NCI-H748 (cell line): Measurements from ENCODE around the gene SCN3B.

ENCODE experiments used
- DNase-seq: peaks from one replicate; lab custom pipeline; 2025; ENCODE audit not compliant: unreplicated experiment; lab: John Stamatoyannopoulos, UW

The SCN3B gene

DNA sequence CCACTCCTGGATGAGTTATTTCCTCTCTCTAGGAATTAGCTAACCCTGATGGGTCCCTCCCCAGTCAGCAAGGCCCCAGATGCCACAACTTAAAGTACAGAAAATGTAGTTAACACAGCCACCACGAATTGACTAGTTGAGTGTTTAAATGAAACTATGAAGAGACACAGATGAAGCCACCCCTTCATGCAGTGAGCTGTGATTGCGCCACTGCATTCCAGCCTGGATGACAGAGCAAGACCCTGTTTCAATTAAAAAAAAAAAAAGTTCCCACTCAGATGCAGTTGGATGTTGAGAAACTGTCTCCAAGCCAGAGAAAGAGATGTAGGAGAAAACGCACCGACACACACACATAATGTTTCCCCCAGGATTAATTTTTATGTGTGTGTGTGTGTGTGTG lies 53.3 kb downstream of the SCN3B start:
- no peak for DNase-seq

DNA sequence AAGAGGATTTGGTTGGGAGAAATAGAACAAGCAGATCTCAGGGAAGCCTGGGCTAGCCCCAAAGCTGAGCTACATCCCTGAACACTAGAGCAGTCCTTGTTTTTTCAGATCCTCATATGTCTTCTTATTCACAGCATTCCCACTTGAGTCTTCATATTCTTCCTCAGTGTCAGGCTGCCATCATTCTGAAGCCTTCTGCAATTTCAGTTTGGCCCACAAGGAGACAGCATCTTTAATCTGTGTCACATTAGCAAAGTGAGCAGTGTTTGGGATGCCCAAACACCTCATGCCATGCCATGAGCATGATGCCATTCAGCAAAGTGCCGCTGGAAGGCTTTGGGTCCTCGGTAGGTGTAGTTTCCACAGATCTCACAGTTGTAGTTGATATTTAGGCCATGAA lies 56.6 kb downstream of the SCN3B start:
- DNase-seq = no peak

DNA sequence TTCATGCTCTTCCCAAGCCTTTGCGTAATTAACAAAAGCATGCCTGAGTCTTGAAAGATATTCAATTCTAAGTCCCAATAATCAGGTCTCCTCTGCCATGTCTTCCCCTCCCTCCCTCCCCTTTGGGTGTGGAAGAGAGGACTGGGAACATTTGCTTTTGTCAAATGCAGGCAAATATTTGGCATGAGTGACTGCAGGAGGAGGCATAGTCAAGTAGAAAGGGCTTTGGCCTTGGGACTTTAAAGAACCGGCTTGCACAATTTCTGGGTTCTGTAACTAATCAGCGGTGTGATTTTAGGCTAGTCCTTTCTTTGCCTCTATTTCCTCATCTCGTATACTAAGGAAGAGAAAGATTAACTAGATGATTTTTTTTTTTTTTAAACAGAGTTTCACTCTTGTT lies 59.5 kb downstream of the SCN3B start:
- DNase-seq = no peak

DNA sequence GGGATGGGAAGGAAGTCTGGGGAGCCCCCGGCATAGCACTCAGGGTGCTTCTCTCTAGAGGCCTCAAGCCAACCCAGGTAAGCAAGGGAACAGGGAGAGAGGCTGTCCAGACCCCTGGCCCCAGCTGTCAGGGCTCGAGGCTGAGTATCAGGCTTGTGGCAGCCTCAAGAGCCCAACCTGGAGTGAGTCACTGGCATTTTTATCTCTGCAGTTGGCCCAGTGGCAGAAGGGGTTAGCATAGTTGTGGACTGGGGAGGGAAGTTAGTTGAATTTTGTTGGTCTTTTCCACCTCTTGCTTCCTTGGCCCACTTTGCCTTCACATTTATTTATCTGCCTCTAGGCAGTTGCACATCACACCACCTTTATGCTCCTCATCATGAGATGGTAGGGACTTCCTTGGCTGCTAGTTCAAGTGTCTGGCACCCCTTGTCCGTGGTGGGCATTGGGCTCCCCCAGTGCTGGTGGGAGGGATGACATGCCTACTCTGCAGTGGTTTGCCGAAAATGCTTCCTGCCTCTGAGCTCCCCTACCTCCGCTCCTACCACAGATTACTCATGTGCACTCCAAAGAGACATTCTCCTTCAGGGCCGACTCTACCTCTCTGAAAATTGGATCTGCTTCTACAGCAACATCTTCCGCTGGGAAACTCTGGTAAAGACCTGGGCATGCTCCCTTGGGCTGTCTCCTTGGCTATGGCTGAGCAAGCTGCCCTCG lies 60.1 kb downstream of the SCN3B start:
- DNase-seq = no peak

DNA sequence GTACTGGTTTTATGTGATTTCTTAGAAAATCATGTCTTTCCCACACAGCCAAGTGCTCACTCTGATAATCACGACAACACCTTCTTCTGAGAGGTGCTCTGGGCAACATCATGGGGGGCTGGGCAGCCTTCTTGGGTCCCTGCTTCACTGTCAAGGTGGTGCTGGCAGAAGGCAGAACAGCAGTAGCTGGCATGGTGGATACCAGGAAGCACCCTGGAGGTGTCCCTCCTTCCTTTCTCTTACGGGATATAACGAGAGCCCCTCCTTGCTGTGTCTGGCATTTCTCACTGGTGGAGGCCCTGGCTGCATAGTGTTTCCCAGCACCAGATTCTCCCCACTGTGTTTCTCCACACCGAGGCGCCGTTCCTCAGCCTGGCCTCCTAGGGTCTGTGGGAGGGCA lies 60.9 kb downstream of the SCN3B start:
- no peak for DNase-seq

DNA sequence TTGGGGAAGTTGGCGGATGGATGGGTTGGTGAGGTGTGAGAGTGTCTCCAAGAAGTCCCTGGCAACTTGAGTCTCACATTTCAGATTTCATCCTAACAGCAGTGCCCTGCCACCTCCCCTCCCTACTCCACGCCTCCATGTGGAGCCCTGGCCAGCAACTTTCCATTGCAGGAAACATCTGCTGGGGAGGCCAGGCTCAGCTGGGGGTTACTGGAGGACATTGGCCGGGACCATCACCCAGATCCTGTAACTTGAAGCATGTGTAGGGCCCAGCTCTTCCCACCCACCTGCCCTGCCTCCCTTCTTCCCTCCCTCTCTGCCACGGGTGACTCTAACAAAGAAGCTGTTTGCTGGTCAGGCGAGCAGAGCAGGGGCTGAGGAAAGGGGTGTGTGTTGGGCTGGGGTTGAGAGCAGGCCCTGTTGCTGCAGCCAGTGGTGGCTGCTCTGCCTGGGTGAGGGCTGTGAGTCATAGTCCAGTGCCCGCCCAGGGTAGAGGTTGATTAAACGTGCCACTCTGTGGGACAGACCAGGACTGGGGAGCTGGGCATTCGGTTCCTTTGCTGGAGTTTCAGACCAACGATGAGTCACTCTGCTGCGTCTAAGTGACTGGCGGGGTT lies 64.0 kb downstream of the SCN3B start:
- DNase-seq = no peak

DNA sequence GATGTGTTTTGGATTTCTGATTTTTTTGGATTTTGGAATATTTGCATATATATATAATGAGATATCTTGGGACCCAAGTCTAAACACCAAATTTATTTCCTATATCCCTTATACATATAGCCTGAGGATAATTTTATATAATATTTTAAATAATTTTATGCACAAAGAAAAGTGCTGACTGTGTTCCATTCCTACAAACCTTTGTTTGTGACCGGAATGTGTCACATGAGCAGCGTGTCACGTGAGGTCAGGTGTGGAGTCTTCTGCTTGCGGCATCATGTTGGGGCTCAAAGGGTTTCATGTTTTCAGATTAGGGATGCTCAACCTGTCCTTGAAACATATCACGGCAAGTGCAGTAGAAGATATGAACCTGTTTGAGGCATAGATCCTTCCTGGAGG lies 65.6 kb downstream of the SCN3B start:
- no peak for DNase-seq

DNA sequence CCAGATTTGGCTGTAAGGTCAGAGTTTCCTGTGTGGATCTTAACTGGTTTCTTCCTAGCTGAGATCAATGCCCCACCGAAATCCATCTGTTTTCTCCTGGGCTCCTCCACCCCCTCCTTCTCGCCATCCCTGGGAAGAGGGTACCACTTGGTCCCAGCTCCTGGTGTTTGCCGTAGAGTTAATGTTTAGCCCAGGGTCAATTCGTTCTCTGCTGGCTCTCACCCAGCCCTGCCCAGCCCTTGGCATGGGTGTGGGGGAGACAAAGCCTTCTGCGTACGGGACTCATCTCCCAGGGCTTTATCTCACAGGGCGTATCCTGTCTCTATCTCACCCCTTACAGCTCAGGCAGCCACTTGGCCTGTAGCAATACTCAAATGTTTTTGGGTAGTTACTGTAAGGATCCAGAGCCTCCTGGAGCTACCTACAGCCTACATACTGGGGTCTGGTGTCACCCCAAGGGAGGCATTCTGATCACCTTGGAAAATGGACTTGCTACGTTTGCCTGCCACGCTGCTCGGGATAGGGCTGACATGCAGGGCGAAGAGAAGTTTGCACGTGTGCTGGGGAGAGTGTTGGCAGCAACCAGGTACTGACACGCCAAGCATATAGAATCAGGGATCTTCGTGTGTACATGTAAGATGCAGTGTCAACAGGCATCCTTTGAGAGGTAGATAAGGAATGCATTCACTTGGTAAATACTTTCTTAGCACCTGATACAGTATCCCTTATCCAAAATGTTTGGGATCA lies 66.1 kb downstream of the SCN3B start:
- no peak for DNase-seq

DNA sequence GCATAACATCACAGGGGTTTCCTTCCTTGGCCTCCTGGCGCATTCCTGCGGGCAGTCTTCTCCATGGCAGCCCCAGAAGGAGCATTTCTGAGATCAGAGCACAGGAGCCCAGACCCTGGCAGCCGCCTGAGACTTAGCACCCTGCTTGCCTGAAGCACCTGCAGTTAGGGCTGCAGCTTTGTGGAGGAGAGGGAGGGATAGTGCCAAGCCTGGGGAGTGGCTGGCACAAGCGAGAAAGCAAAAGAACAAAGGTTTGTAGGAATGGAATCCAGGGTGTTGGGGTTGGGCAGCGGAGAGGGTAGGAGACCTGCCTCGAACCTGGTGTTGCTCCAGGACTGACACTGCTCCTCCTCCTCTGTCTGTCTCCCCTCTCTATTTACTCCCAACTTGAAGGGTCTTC lies 66.9 kb downstream of the SCN3B start:
- no peak for DNase-seq

DNA sequence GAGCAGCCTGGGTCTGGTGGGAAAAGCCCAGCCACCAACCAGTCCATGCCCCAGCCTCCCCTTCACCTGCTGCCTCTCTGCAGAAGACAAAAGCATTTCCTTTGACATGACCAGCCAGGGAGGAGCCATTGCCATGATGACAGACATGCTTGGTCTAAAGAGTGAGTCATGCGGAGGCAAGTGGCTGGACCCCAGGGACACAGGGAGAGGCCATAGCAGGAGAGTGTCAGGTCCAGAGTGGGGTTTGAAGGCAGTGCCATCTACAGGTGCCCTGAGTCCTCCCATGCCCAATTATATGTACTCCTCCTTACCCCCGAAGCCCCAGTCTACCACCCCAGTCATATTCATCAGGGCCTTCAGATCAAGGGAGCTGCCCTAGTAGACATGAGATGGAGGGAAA lies 67.4 kb downstream of the SCN3B start:
- no peak for DNase-seq

DNA sequence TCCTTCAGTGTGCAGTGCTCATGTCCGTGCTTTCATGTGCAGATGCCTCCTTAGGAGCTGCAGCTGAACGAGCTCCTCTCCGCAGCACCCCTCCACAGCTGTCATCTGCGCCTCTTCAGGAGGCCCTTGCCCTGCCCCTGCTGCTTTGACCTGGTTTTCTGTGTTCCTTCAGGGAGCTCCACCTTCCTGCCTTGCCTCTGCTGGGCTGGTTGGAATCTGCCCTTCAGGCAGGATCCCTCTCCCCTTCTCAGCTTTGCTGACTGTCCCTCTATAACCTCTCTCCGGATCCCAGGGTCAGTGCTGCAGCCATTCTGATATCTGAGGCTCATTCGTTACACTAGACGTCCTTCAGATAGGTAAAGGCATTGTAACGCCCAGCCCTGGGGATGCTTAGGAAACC lies 67.9 kb downstream of the SCN3B start:
- no peak for DNase-seq

DNA sequence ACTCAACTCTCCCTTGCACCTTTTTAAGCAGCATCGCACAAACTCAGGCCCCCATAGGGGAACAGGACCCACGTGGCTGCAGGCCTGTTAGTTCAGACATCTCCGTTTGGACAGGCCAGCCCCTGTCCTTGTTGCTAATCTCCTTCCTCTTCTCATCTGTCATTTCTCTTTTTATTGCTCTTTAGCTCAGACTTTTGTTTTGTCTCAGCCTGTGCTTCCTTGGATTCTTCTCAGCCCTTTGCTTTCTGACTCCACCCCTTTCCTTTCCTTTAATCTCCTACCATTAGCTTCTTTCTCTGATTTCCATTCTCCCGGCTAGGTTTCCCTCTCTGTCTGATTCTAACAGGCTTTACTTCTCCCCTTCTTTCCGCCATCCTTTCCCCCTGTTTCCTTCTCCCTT lies 68.7 kb downstream of the SCN3B start:
- no peak for DNase-seq

DNA sequence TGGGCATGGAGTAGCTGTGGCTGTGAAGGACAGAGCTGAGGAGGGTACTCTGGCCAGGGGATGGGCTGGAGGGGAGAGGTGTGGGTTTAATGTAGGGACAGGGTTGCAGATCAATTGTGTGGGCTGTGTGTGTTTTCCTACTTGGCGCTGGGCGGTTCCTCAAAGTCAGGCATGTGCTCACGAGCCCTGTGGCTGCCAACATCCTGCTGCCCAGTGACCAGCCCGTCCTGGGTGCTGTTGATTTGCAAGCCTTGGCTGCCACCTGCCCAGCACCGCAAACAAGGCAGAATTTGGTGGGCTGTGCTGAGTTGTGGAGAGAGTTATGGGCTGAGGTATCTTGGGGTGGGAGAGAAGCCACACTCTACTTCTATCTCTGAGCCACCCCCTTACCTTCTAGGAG lies 69.2 kb downstream of the SCN3B start:
- no peak for DNase-seq

DNA sequence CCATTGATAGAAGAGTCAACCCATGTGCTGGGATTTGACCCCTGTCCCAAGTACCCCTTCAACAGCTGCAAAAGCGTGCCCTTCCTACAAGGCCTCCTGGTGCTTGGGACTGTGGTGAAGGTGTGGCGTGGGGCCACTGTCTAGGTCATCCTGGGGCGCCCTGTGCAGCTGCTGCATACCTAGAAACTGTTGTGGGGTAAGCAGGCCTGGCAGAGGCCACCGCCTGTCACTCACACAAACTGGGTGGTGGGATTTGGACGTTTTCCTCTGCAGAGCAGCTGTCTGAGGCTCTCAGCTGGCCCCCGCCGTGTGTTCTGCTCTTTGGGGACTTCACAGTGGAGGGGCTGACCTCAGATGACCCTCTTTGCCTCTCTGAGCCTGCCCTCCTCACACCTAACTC lies 69.7 kb downstream of the SCN3B start:
- no peak for DNase-seq

DNA sequence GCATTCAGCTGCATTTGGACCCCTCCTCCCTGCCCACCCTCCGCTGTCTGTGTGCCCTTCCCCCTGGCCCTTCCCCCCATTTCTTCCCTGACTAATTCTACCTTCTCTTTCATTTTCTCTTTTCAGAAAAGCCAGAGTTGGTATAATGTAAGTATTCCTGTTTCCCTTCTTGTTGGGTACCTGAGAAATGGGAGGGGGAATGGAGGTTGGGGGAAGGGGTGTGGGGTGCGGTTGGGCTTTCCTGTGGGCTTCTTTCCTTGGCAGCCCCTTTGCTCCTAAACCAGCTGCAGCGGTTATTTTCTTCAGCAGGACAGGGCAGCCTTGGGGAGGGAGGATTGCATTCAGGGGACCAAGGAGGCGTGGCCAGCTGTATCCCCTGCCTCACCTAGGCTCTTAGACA lies 70.2 kb downstream of the SCN3B start:
- DNase-seq = no peak

DNA sequence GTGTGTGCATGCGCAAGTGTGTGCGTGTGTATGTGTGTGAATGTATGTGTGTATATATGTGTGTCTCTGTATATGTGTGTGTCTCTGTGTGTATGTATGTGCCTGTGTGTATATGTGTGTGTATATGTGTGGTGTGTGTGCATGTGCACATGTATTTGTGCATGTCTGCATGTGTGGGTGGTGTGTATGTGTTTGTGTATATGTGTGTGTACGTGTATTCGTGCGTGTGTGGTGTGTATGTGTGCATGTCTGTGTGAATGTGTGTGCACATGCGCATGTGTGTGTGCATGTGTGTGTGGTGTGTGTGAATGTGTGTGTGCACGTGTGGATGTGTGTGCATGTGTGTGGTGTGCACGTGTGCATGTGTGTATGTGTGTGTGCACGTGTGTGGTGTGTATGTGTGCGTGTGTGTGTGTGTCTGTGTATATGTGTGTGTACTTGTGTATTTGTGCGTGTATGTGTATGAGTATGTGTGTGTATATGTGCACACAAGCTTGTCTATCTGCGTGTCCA lies 71.4 kb downstream of the SCN3B start:
- DNase-seq = no peak

DNA sequence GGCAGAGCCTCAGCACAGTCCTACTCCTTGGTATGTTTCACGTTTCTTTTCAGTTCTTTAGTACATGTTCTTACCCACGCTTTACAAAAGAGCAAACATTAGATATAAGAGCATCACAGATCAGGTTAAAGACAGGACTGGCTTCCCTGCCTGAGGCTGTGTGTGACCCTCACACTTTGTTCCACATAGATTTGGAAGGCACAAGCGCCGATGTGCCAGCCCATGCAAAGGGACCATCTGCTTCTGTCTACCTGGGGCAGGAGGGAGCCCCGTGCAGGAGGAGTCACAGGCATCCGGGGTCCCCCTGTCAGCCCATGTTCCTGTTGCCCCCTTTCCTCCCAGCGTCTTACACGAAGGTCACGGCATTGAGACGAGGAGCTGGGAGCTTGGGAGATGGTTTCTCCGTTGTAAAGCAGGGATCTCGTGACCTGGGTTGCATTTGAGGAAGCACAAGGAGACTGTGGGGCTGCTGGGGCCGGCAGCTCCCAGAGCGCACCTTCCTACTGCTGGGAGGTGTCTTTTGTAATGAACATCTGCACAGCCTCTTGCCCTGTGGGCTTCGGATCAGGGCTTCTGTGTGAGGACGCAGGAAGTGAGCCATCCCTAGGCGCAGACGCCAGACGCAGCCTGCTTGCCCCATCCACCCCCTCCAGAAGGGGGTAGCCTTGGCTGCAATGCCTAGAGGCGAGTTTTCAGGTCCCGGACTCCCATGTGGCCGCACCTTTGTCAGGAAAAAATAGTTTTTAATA lies 72.6 kb downstream of the SCN3B start:
- no peak for DNase-seq

DNA sequence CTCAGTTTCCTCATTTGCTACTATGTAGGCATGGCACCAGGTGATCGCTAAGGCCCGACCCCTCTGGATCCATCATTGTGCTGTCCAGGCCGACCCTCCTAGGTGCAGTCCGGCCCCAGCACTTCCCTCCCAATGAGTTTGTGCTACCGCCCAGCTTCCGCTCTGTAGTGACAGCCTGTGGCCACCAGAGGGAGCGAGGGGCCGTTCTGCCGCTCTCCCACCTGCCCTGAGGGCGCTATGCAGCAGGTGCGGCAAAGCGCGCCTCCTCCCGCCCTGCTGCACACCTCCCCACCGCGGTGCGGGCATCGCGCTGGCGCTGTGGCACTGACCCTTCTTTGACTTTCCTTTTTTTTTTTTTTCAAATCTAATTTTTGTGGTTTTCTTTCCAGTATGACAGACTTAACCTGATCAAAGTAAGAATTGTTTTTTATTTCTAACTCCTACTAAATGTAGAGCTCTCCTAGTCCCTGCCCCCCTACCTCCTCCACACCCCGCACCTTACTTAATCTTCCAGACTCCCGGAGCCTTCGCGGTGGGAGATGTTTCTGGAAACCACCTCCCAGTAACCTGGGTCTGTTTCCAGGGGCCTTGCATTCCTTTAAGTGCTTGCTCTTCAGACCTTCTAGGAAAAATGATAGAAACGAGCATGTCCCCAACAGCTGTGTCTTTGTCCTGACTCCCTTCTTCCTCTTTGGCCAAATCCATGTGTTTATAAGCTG lies 73.7 kb downstream of the SCN3B start:
- DNase-seq = peak; percentile 77

DNA sequence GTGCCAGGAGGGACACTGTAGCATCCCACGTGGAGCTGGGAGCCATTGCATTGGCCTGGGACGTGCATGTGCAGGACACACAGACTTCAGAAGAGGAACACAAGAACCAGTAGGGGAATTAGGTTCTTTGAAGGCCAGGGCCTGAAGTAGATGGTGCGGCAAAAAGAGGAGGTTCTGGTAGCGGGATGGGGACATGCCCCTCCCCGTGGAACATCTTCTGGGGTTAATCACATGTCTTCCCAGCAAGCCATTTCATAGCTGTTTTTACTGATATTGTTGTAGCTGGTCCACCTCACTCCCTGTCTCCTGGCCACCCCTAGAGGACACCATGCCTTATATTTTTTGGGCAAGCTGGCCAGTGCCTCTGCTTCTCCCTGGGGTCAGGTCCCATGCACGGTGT lies 74.3 kb downstream of the SCN3B start:
- no peak for DNase-seq

DNA sequence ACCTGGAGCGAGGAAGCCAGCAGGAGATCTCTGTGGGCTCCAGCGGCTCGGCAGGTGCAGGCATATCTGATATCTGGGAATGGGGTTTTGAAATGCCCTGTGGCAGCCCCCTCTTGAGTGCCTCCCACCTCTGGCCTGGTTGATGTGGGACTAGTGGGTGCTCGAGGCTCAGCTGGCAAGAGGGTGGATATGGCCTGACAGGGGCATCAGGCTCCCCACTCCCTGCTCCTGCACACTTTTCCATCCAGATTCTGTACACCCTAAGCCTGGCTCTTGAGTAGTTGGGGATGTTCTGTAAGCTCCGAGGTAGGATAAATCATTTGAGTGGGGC lies 75.0 kb downstream of the SCN3B start:
- DNase-seq = no peak
